PC-9 (cell line): ENCODE data around the gene PRRC2A. TPM values are rescaled to one million over a fixed set of nuclear protein-coding genes. Genes with fewer than 3 reads are reported as not detected.

ENCODE experiments used
- BruUV-seq: library from RNA; stranded (reverse); fragments of 400-500 nt; replicated peaks from 2 replicates; lab custom pipeline; 2021; lab: Mats Ljungman, UMichigan
- CTCF ChIA-PET: fragments of 300-600 bp; sonication (Branson Sonifier 250); formaldehyde crosslinking; loops from one replicate; lab custom pipeline; 2022; ENCODE audit warnings: antibody characterized with exemption; lab: Charles Lee
- POLR2A ChIA-PET: fragments of 300-600 bp; sonication (Branson Sonifier 250); formaldehyde crosslinking; loops from one replicate; lab custom pipeline; 2022; ENCODE audit warnings: antibody characterized with exemption; ENCODE audit not compliant: unreplicated experiment; lab: Charles Lee
- DNase-seq, 2 experiments: peaks; one replicate each; pipeline versions ENCODE4 v3.0.0 to v3.0.0-alpha.2; 2015 to 2022; ENCODE audit warnings: mixed read lengths in 1 of 2
- H2AFZ ChIP-seq: fragments of 200-600 bp; sonication (generic); 2 replicates; pipeline ENCODE4 v1.8.1; 2017; ENCODE audit warnings: antibody characterized with exemption
- H3F3A ChIP-seq: fragments of 200-600 bp; sonication (generic); 2 replicates; pipeline ENCODE4 v1.8.1; 2017; ENCODE audit warnings: antibody characterized with exemption, mild to moderate bottlenecking, low read depth; ENCODE audit not compliant: insufficient read depth
- H3K27ac ChIP-seq: fragments of 200-600 bp; sonication (generic); 2 replicates; pipeline ENCODE4 v1.6.1; 2016; ENCODE audit warnings: mixed run types
- H3K27me3 ChIP-seq: fragments of 200-600 bp; sonication (generic); 2 replicates; pipeline ENCODE4 v1.6.1; 2016; ENCODE audit warnings: low read depth, mixed run types; ENCODE audit not compliant: insufficient read depth
- H3K36me3 ChIP-seq: fragments of 200-600 bp; sonication (generic); 2 replicates; pipeline ENCODE4 v1.6.1; 2016; ENCODE audit warnings: low read depth, mixed run types
- H3K4me1 ChIP-seq: fragments of 200-600 bp; sonication (generic); replicated peaks from 2 replicates; pipeline ENCODE4 v1.6.1; 2016; ENCODE audit warnings: mixed run types; ENCODE audit not compliant: insufficient read depth
- H3K4me2 ChIP-seq: fragments of 200-600 bp; sonication (generic); 2 replicates; pipeline ENCODE4 v1.6.1; 2017; ENCODE audit warnings: mixed run types
- H3K4me3 ChIP-seq: fragments of 200-600 bp; sonication (generic); 2 replicates; pipeline ENCODE4 v1.6.1; 2016; ENCODE audit warnings: mixed run types
- H3K79me2 ChIP-seq: fragments of 200-600 bp; sonication (generic); 2 replicates; pipeline ENCODE4 v1.6.1; 2017; ENCODE audit warnings: low read depth, mixed run types
- H3K9me2 ChIP-seq: fragments of 200-600 bp; sonication (generic); 2 replicates; pipeline ENCODE4 v1.8.1; 2017; ENCODE audit warnings: mild to moderate bottlenecking; ENCODE audit not compliant: insufficient read depth
- H3K9me3 ChIP-seq: fragments of 200-600 bp; sonication (generic); 2 replicates; pipeline ENCODE4 v1.8.1; 2016; ENCODE audit warnings: low read depth; ENCODE audit not compliant: insufficient read depth
- H4K20me1 ChIP-seq: fragments of 200-600 bp; sonication (generic); 2 replicates; pipeline ENCODE4 v1.8.1; 2017; ENCODE audit not compliant: insufficient read depth
- EZH2 ChIP-seq: fragments of 200-600 bp; sonication (generic); IDR thresholded peaks from 2 replicates; pipeline ENCODE4 v1.8.0; 2017; ENCODE audit warnings: antibody characterized with exemption, low read depth
- intact Hi-C: fragments of 100-400 bp; cut with micrococcal nuclease; formaldehyde crosslinking; loops from one replicate; pipeline ENCODE4 v1.10.0; 2022; ENCODE audit not compliant: unreplicated experiment
- total RNA-seq: library from RNA; stranded (reverse); gene quantifications from 2 replicates; pipeline ENCODE4 v1.2.3, GENCODE V29; 2021
- TF ChIP-seq, protein P1 (sequence below): fragments of 200-600 bp; sonication (generic); conservative IDR thresholded peaks from 2 replicates; pipeline ENCODE4 v1.6.1; 2017; ENCODE audit warnings: mixed run types, antibody characterized with exemption, mild to moderate bottlenecking, moderate library complexity

The PRRC2A gene
- total RNA-seq, 1 experiment from 2014 or later: 192 TPM

GRCh38 chr6:31597006-31597405, 23.5 kb upstream of the PRRC2A start:
- TF ChIP-seq EZH2: no peak
- TF ChIP-seq, protein P1, sequence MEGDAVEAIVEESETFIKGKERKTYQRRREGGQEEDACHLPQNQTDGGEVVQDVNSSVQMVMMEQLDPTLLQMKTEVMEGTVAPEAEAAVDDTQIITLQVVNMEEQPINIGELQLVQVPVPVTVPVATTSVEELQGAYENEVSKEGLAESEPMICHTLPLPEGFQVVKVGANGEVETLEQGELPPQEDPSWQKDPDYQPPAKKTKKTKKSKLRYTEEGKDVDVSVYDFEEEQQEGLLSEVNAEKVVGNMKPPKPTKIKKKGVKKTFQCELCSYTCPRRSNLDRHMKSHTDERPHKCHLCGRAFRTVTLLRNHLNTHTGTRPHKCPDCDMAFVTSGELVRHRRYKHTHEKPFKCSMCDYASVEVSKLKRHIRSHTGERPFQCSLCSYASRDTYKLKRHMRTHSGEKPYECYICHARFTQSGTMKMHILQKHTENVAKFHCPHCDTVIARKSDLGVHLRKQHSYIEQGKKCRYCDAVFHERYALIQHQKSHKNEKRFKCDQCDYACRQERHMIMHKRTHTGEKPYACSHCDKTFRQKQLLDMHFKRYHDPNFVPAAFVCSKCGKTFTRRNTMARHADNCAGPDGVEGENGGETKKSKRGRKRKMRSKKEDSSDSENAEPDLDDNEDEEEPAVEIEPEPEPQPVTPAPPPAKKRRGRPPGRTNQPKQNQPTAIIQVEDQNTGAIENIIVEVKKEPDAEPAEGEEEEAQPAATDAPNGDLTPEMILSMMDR: peak; percentile 53
- ChIA-PET POLR2A (interaction anchor here (0.5 kb wide), 1 partner anchor 49 kb away, joined by 6 read pairs; no protein-coding TSS in a partner anchor), CTCF (interaction anchor here (0.9 to 4.0 kb wide), 4 partner anchors 13 to 48 kb away, joined by 3 to 30 read pairs (median 3); no protein-coding TSS in a partner anchor)
- no peak for DNase-seq
- H3K27me3 ChIP-seq: no peaks in the 10 kb centered on the region
- no peak overlapping the region for H3K4me2 ChIP-seq
- no peak overlapping the region for H2AFZ ChIP-seq
- no peak overlapping the region for H3K27ac ChIP-seq
- H3K9me3 ChIP-seq: no peaks in the 10 kb centered on the region
- no peaks in the 10 kb centered on the region for H4K20me1 ChIP-seq
- no peaks in the 10 kb centered on the region for H3K9me2 ChIP-seq
- no peak overlapping the region for H3K4me3 ChIP-seq
- intact Hi-C loops: no loop called here
- no peaks in the 10 kb centered on the region for H3F3A ChIP-seq
- no TSS peak for BruUV-seq
- H3K4me1 ChIP-seq: no peaks in the 10 kb centered on the region
- H3K79me2 ChIP-seq: no peaks in the 10 kb centered on the region
- H3K36me3 ChIP-seq: no peaks in the 10 kb centered on the region

DNA sequence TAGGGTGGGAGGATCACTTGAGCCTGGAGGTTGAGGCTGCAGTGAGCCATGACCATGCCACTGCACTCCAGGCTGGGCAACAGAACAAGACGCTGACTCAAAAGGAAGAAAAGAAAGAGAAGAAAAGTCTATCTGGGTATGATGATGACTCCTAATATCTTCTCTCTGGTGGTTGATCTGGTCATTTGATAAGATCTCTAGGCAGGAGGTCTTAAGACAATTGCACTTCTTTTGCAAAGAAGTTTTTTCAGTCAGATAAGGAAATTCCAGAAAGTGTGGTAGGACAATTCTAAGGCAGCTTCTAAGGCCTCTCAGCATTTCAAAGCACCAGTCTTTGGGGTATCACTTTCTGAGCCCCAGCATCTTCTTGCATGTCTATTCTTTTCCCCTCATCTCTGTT, 13.2 kb upstream of the PRRC2A start:
- CTCF ChIA-PET: interaction anchor here (0.7 kb wide), 1 partner anchor 28 kb away, joined by 6 read pairs; no protein-coding TSS in a partner anchor
- Histone ChIP-seq H4K20me1 (no peaks in the 10 kb centered on the region), H3K4me3 (no peak overlapping the region), H3K79me2 (no peaks in the 10 kb centered on the region), H3K27ac (no peak overlapping the region), H3K4me2 (no peak overlapping the region), H3K9me2 (no peaks in the 10 kb centered on the region), H3K9me3 (no peaks in the 10 kb centered on the region), H3K27me3 (no peaks in the 10 kb centered on the region), H3K4me1 (no peaks in the 10 kb centered on the region), H3K36me3 (no peaks in the 10 kb centered on the region), H3F3A (no peaks in the 10 kb centered on the region), H2AFZ (no peak overlapping the region)
- intact Hi-C loops: no loop called here
- DNase-seq: no peak
- TF ChIP-seq, protein P1: no peak
- TF ChIP-seq EZH2: no peak
- BruUV-seq: no TSS peak
- POLR2A ChIA-PET: no interaction called here

DNA sequence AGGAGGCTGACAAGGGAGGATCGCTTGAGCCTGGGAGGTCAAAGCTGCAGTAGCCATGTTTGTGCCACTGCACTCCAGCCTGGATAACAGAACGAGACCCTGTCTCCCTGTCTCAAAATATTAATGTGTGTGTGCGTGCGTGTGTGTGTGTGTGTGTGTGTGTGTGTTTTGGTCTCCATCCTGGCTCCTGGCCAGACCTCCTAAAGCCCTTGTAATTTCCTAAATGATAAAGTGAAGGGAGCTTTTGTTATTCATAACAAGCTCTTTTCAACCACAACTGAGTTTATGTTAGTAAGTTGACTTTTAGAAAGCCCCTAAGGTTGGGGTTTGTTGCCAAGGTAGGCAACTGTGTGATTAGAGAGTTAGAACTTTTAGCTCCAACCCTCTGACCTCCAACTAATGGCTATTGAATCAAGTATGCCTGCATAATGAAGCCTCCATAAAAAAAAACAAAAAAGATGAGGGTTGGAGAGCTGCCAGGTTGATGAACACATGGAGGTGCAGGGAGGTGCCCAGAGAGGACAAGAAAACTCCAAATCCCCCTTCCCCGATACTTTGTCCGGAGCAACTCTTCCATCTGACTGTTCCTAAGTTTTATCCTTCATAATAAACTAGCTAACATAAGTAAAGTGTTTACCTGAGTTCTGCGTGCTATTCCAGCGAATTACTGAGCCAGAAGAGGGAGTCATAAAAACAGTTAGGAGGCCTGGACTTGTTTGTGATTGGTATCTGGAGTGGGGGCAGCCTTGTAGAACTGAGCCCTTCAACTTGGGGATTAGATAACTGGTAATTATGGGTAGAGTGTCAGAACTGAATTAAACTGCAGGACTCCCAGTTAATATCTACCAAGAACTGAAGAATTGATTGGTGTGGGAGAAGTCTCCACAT, 10.8 kb upstream of the PRRC2A start:
- TF ChIP-seq, protein P1: no peak
- TF ChIP-seq EZH2: no peak
- POLR2A ChIA-PET: interaction anchor here (0.6 kb wide), 2 partner anchors 28 to 521 kb away, joined by 3 to 4 read pairs; no protein-coding TSS in a partner anchor

More for the DNA sequence above, 10.8 kb upstream of the PRRC2A start:
- Histone ChIP-seq H3K4me1 (no peaks in the 10 kb centered on the region), H3K79me2 (no peaks in the 10 kb centered on the region), H4K20me1 (no peaks in the 10 kb centered on the region), H3K27ac (no peak overlapping the region), H3K9me2 (no peaks in the 10 kb centered on the region), H3F3A (no peaks in the 10 kb centered on the region), H3K36me3 (no peaks in the 10 kb centered on the region), H2AFZ (no peak overlapping the region), H3K27me3 (no peaks in the 10 kb centered on the region), H3K4me3 (no peak overlapping the region), H3K4me2 (no peak overlapping the region), H3K9me3 (no peaks in the 10 kb centered on the region)
- DNase-seq: no peak
- CTCF ChIA-PET: interaction anchor here (0.5 kb wide), 1 partner anchor 16 kb away, joined by 3 read pairs; no protein-coding TSS in a partner anchor
- intact Hi-C loops: no loop called here
- BruUV-seq: no TSS peak
